ENCODE data around the gene STARD3.
"Not testable (repeated sequence)": the region's sequence is repeated elsewhere in the genome, so short reads cannot be mapped to it uniquely, and the experiment has no call there.

STARD3 gene

GRCh38 chr17:39699157-39699817 lies 62.3 kb downstream of the STARD3 start:
- DNase-seq: not testable (repeated sequence)

- no peak for DNase-seq
These were observed 62.8 kb downstream of the STARD3 start, which contains the start of gene ERBB2 for GRCh38 chr17:39699818-39700147. TSS of gene ERBB2 (plus strand) at chr17:39700064. CDS start at chr17:39700239, 175 bp downstream.

GRCh38 chr17:39700148-39700987 lies 63.4 kb downstream of the STARD3 start:
- DNase-seq: no peak

GRCh38 chr17:39701012-39701783 lies 64.3 kb downstream of the STARD3 start:
- no peak for DNase-seq

- no peak for DNase-seq
These were observed 65.0 kb downstream of the STARD3 start for GRCh38 chr17:39701784-39702422.

- DNase-seq: no peak
These were observed 66.3 kb downstream of the STARD3 start for GRCh38 chr17:39702901-39703893.

- no peak for DNase-seq
These were observed 67.0 kb downstream of the STARD3 start for GRCh38 chr17:39703913-39704312.

GRCh38 chr17:39704821-39705551 lies 68.0 kb downstream of the STARD3 start:
- DNase-seq: no peak

GRCh38 chr17:39705786-39706348 lies 68.9 kb downstream of the STARD3 start:
- DNase-seq: no peak

GRCh38 chr17:39706383-39706782 lies 69.4 kb downstream of the STARD3 start:
- no peak for DNase-seq

GRCh38 chr17:39706921-39707337 lies 70.0 kb downstream of the STARD3 start:
- no peak for DNase-seq

GRCh38 chr17:39709319-39709997 lies 72.5 kb downstream of the STARD3 start:
- DNase-seq: no peak

GRCh38 chr17:39709998-39710964 lies 73.3 kb downstream of the STARD3 start:
- no peak for DNase-seq

GRCh38 chr17:39711071-39711470 lies 74.1 kb downstream of the STARD3 start:
- not testable (repeated sequence) for DNase-seq

GRCh38 chr17:39711851-39712250 lies 74.9 kb downstream of the STARD3 start:
- no peak for DNase-seq
